Measurements from ENCODE around the gene PTH.

Gene PTH

DNA sequence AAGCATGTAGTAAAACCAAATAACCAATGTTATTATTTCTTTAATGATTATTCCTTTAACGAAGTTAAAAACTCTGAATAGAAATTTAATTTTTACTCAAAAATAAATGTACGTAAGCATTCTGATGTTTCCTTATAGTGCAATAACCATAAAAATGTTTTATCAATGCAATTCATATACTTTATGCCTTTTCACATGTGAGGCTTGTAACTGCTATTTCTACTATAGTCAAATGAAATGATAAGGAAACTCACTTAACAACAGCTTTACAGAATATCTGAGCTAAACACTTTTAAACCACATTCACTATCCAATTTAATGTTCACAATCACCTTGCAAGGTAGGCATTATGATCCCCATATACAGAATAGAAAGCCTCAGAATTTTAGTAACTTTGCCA, 50.2 kb downstream of the PTH start:
- TF ChIP-seq ZBTB7A (IDR thresholded peaks at IDR 0.05; ENCODE audit: low read depth) (no peak), MAX (IDR thresholded peaks at IDR 0.05) (no peak), CEBPB (IDR thresholded peaks at IDR 0.05) (no peak), YY1 (IDR thresholded peaks at IDR 0.05; ENCODE audit: low read depth) (no peak), EP300 (IDR thresholded peaks at IDR 0.05; ENCODE audit: borderline replicate concordance) (no peak), FOXM1 (IDR thresholded peaks at IDR 0.05; ENCODE audit: borderline replicate concordance, low read depth) (no peak), TAF1 (IDR thresholded peaks at IDR 0.05; ENCODE audit: low read depth) (no peak), TEAD4 (IDR thresholded peaks at IDR 0.05) (no peak), RAD21 (IDR thresholded peaks at IDR 0.05; ENCODE audit: low read depth) (no peak), REST (IDR thresholded peaks at IDR 0.05; ENCODE audit: low read depth) (no peak), EGR1 (IDR thresholded peaks at IDR 0.05) (no peak), NFIC (IDR thresholded peaks at IDR 0.05) (no peak), CREB1 (IDR thresholded peaks at IDR 0.05; ENCODE audit: low read depth) (no peak), TCF12 (IDR thresholded peaks at IDR 0.05; ENCODE audit: low read depth) (no peak)
- TF ChIP-seq, protein P1, sequence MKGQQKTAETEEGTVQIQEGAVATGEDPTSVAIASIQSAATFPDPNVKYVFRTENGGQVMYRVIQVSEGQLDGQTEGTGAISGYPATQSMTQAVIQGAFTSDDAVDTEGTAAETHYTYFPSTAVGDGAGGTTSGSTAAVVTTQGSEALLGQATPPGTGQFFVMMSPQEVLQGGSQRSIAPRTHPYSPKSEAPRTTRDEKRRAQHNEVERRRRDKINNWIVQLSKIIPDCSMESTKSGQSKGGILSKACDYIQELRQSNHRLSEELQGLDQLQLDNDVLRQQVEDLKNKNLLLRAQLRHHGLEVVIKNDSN (IDR thresholded peaks at IDR 0.05): no peak
